ENCODE data around the gene ASXL3. TPM values are rescaled to one million over a fixed set of nuclear protein-coding genes. Genes with fewer than 3 reads are reported as not detected.

ASXL3 gene
- polyA plus RNA-seq, 4 donors = 5.5 to 6.6 (median 6.4) TPM

DNA sequence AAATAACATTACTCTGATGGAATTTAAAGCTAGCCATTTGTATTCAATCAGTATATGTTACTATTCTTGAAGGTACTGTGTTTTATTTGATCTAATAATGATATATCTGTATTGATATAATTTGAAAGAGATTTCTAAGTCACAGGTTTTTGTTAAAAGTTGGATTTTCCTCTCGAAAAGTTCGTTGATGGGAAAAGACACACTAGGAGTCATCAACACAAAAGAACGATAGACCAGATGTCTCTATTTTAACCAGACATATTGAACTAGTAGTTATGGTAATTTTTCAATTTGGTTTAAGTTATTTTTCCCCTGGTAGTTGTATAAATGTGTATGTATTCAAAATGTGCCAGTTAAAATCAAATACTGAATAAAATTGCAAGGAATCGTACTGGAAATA is 2.5 kb downstream of the ASXL3 start:
- no peak for DNase-seq (ENCODE audit: low read depth in 4 of 4, low spot score in 3 of 4)

DNA sequence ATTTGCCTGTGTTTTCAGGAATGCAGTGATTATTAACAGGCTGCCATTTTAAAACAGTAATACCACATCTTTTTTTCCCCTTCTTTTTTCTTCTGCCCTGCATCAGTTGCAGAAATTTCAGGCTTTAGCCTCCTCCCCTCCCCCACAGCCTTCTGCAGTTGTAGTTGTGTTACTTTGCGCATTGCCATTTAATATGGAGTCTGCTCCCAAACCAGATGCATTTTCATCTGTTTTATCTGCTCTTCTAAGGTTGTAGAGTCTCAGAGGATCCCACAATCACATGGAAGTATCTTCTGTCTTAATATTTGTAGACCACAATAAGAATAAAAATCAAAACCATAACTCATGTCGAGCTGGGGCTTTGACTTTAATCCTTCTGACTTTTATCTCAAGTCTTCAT is 3.8 kb downstream of the ASXL3 start:
- DNase-seq (ENCODE audit: low read depth in 4 of 4, low spot score in 3 of 4) = no peak

DNA sequence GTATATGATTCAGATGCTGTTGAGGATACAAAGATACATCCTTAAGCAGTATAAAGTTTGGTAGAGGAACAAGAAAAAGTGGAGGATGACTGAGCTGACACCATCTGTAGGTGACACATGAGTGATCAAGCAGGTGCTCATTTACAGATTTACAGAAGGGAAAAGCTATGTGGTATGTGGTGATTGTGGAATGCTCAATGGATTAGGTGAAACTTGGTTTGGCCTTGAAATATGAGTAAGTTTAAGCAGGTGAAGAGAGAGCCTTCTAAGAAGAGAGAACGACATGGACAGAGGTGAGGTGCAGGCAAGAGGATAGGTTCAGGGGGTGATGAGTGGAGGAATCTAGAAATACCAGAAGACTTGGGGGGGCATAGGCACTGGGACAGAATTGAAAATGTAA is 5.9 kb downstream of the ASXL3 start:
- no peak for DNase-seq (ENCODE audit: low read depth in 4 of 4, low spot score in 3 of 4)

GRCh38 chr18:33584548-33585430 is 6.8 kb downstream of the ASXL3 start:
- no peak for DNase-seq (ENCODE audit: low read depth in 4 of 4, low spot score in 3 of 4)

DNA sequence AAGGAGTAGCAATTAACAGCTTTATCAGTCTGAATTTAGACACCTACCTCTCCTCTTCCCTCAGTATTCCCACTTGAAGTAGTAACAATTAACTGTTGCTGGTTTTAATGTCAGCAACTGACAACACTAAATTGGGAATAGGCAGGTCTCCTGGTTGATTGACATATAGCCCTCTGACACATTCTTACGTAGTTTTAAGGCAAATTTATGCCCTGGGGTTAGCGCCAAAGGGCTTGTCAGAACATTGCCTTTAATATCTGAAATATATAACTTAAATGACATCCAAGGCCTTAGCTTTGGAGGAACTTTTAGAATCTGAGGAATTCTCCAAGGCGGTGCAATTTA is 7.4 kb downstream of the ASXL3 start:
- no peak for DNase-seq (ENCODE audit: low read depth in 4 of 4, low spot score in 3 of 4)

DNA sequence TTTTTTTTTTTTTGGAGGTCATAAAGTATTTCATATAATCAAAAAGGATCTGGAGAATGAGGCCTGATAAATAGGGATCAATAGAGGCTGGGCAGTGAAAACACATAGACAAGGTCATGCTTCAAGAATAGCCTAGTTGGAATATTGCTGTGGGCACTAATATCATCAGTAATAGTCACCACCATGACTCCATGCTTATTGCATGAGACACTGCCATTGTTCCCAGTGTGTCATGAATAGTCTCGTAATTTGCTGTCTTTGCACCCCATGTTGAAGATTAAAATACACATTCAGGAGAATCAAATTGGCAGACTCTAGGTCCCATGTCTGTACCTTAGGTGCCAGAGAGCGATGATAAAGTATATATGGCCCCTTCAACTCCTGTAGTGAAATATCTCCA is 10.3 kb downstream of the ASXL3 start:
- no peak for DNase-seq (ENCODE audit: low read depth in 4 of 4, low spot score in 3 of 4)

DNA sequence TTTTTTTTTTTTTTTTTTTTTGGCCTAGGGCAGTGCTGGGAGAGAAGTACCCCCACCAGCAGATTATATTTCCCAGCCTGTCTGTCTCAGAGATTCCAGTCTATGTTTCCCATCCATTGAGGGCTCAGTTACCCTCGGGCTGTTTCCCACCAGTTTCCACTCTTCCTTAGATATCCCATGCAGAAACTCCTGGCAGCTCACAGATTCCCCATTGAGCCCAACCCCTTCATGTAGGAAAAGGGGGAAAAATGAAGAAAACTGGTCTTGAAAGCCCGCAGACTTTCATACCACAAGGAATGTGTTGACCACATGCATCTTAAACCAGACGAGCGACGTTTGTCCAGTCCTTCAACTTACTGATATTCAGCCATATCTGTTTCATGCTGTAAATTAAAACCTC is 15.2 kb downstream of the ASXL3 start:
- DNase-seq (ENCODE audit: low read depth in 4 of 4, low spot score in 3 of 4) = no peak

GRCh38 chr18:33594799-33595198 is 16.8 kb downstream of the ASXL3 start:
- DNase-seq (ENCODE audit: low read depth in 4 of 4, low spot score in 3 of 4) = no peak

DNA sequence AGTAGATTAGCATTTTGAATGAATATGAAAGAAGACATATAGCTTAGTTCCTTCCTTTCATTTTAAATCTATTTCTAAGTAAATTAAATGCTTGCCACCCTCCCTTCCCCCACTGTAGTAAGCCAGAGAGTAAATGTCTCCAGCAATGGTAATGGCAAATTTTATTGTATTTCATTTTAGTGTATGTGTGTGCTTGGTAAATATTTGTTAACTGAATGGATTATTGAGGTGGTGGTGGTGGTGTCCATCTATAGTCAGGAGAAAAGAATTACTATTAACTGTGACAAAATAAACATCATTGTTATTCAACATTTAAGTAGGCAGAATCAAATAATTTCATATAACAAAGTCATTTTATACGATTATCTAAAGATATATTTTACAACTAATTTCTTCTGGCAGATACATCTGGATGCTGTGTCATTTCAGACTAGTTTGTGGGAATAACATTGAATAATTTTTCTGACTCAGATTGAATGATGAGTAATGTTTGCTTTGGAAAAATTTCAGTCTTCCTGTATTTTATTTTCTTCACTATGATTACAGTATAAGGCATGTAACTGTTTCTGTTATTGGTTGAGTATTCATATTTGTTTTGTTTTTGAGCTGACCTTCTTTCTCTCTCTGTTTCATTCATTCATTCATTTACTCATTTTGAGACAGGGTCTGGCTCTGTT is 18.3 kb downstream of the ASXL3 start:
- no peak for DNase-seq (ENCODE audit: low read depth in 4 of 4, low spot score in 3 of 4)

- no peak for DNase-seq (ENCODE audit: low read depth in 4 of 4, low spot score in 3 of 4)
Observed at GRCh38 chr18:33600846-33601245, 22.8 kb downstream of the ASXL3 start.

DNA sequence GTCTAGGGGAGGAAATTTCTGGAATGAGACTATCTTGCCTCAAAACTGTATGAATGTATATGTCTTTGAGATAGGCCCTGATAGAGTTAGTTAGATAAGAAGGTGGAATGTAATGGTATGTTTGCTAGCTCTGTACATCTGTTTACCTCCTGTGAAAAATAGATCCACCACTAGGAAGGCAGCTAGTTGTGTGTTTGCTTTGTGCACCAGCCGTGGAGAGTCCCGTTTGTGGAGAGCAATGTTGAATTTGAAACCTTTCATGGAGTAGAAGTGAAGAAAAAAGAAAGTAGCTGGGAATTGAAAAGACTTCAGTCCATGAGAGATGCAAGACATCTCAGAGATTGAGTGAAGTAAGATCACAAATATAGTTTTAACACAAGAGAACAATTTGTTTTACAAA is 25.4 kb downstream of the ASXL3 start:
- DNase-seq (ENCODE audit: low read depth in 4 of 4, low spot score in 3 of 4) = no peak

GRCh38 chr18:33605250-33605649 is 27.2 kb downstream of the ASXL3 start:
- DNase-seq (ENCODE audit: low read depth in 4 of 4, low spot score in 3 of 4) = no peak

- DNase-seq (ENCODE audit: low read depth in 4 of 4, low spot score in 3 of 4) = no peak
Observed at GRCh38 chr18:33606621-33607020, 28.6 kb downstream of the ASXL3 start.

DNA sequence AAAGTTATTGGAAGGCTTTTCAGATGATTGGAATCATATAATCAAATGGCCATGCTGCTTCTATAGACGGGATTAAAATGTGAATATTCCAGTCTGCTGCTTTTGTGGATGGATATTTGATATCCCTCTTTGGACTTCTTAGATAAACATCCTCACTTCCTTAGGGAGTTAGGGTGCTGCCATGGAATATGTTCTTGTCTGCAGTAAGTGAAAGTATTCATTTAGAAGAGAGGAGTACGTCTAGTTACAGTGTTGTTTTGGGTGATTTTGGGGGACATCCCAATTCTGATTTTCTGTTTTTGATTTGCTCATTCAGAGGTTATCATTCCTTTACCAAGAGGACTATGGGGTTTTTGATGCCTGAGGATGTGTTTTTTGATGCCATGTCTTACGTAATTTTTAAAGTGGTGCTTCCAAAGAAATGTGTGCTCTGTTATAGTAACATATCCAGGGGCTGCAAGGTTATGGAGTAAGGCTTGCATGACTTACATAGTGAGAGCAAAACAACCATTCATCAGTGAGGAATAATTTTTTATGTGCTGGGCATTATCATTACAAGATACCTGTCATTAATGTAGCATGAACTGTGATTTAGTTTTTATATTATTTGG is 33.6 kb downstream of the ASXL3 start:
- DNase-seq (ENCODE audit: low read depth in 4 of 4, low spot score in 3 of 4) = no peak

DNA sequence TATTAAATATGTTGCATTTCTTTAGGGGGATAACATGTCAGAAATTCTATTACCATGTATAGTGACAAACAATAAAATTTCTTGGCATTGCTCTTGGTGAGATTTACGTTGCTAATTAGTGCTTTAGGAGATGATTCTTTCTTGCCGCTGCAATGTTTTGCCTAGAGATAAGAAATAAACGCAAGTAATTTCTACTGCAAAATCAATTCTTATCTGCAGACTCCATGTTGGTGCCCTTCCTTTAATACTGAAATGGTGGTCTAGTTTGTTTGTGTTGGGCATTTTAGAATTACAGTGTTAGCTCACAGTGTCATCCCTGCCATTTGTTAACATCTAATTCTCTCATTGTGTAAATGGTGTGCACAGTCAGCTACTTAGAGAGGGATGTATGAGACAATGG is 34.6 kb downstream of the ASXL3 start:
- no peak for DNase-seq (ENCODE audit: low read depth in 4 of 4, low spot score in 3 of 4)

DNA sequence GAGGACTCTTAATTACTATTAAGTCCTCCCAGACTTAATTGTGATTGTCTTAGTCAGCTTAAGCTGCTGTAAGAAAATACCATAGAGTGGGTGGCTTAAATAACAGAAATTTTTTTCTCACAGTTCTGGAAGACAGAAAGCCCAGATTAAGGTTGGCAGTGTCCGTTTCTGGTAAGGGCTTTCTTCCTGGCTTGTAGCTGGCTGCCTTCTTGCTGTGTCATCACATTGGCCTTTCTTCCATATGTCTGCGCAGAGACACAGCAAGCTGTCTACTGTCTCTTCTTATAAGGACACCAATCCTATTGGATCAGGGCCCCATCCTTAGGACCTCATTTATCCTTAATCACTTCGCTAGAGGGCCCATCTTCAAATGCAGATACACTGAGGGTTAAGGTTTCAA is 38.5 kb downstream of the ASXL3 start:
- DNase-seq (ENCODE audit: low read depth in 4 of 4, low spot score in 3 of 4) = no peak

DNA sequence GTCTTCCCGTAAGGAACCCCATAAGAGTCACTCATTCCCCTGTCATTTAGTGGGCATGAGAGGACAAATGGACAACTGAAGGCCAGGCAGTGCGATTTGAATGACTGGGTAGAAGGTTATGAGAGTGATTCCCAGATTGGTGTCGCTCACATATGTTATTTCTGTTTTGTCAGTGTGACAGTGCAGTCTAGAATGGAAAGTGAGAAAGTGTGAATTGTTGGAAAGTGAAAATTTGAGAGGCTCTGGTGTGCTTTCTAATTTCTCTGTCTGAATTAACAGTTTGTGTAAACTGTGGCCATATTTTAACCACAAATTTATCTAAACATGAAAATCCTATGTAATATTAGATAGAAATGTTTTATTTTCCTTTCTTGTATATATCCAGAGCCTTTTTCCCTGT is 49.1 kb downstream of the ASXL3 start:
- no peak for DNase-seq (ENCODE audit: low read depth in 4 of 4, low spot score in 3 of 4)

GRCh38 chr18:33630476-33630875 is 52.5 kb downstream of the ASXL3 start:
- no peak for DNase-seq (ENCODE audit: low read depth in 4 of 4, low spot score in 3 of 4)

DNA sequence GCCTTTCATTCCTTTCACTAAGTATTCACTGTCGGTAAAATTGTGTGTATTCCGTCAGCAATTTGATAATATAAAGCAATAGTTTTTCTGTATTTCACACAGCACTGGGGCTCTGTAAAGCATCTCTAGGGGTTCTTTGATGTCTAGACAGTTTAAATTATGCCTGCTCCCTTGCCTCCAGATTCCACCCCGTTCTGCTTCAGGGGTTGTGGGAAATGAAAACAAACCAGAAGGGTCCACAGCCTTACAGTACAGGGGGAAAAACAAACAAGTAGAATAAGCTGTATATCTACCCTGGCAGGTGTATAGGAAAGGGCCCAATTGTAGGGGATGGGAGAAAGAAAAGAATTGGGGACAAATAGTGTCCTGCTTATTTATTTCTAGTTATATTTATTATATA is 63.1 kb downstream of the ASXL3 start:
- no peak for DNase-seq (ENCODE audit: low read depth in 4 of 4, low spot score in 3 of 4)

DNA sequence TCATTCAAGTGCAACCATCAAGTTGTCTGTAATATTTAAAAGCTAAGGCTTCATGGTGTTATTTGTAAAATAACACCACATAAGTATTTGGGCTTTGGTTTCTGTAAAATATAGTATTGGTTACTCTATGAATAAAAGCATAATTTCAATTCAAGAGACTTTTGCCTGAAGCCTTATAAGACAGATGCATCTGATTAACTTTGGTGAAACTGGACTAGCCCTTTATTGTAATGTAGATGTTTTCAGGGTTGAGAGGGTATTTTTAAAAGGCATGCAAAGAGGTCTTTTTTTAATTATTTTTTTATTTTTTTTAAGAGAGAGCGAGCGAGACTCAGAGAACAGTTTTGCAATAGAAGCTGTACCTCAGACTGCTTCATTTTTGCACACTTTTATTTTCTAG is 66.5 kb downstream of the ASXL3 start:
- DNase-seq (ENCODE audit: low read depth in 4 of 4, low spot score in 3 of 4) = no peak

DNA sequence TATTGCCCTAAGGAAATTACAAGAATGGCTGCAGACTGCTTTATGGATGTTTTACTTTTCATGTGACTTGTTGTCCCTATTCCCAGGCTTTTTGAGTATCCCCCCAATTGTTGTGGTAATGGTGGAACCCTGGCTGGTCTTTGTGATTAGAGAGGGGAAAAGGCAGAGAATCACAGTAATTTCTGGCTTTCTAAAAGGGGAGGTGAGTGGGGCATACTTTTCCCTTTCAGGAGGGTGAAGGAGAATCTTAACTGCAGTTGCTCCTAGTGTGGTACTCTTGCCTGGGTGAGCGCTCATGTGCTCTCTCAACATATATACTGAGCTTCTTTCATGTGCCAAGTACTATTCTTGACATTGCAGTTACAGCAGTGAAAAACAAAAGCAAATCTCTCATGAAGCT is 69.3 kb downstream of the ASXL3 start:
- DNase-seq (ENCODE audit: low read depth in 4 of 4, low spot score in 3 of 4) = no peak

GRCh38 chr18:33652635-33653034 is 74.6 kb downstream of the ASXL3 start:
- DNase-seq (ENCODE audit: low read depth in 4 of 4, low spot score in 3 of 4) = no peak

Data from right renal pelvis (tissue), 4 donors.